Tibial nerve (tissue), 4 donors: Measurements from ENCODE around the gene TMPRSS7. TPM values are rescaled to one million over a fixed set of nuclear protein-coding genes. Genes with fewer than 3 reads are reported as not detected.

ENCODE experiments used
- DNase-seq, 2 donors: peaks; one replicate each; pipeline ENCODE4 v3.0.0-alpha.2; 2019; ENCODE audit warnings: low spot score in 2 of 2
- H3K27ac ChIP-seq, 4 donors: fragments of 200-600 bp; sonication (generic) in 3 of 4; one replicate each; pipeline ENCODE4 v1.5.1; 2017 to 2019; ENCODE audit warnings: mild to moderate bottlenecking in 1 of 4
- H3K27me3 ChIP-seq, 2 donors: fragments of 200-600 bp; sonication (generic) in 1 of 2; one replicate each; pipeline versions ENCODE4 v1.5.1 to v1.6.0; 2017 to 2019
- H3K36me3 ChIP-seq, 3 donors: fragments of 200-600 bp; sonication (generic); one replicate each; pipeline ENCODE4 v1.5.1; 2018 to 2019
- H3K4me1 ChIP-seq, 4 donors: fragments of 200-600 bp; sonication (generic) in 3 of 4; one replicate each; pipeline ENCODE4 v1.5.1; 2017 to 2019
- H3K4me3 ChIP-seq, 4 donors: fragments of 200-600 bp; sonication (generic) in 3 of 4; one replicate each; pipeline ENCODE4 v1.5.1; 2017 to 2019; ENCODE audit warnings: mild to moderate bottlenecking in 1 of 4, moderate library complexity in 1 of 4
- H3K9me3 ChIP-seq, 4 donors: fragments of 200-600 bp; sonication (generic) in 3 of 4; one replicate each; pipeline ENCODE4 v1.5.1; 2017 to 2019
- EP300 ChIP-seq, 2 donors: sonication (generic); formaldehyde crosslinking; IDR thresholded peaks; one replicate each; pipeline ENCODE4 v1.6.1; 2017; ENCODE audit warnings: antibody characterized with exemption in 2 of 2, mild to moderate bottlenecking in 1 of 2
- POLR2A ChIP-seq, 2 donors: fragments of 450-650 bp; IDR thresholded peaks; one replicate each; pipeline ENCODE4 v1.6.1; 2017; ENCODE audit warnings: antibody characterized with exemption in 2 of 2, mild to moderate bottlenecking in 2 of 2, moderate library complexity in 2 of 2
- WGBS, 2 donors: methylation state at CpG; one replicate each; pipeline ENCODE4 v1.1.5; 2018; 5-methylcytosine and 5-hydroxymethylcytosine counted together
- total RNA-seq, 4 donors: library from RNA; depleted of rRNA; stranded (reverse); fragments of >200 nt; gene quantifications; one replicate each; pipeline ENCODE4 v1.1.0, GENCODE V29; 2016
- TF ChIP-seq, protein P1 (sequence below), 5 experiments: fragments of 200-600 bp in 3 of 5; fragments of 450-650 bp in 2 of 5; sonication (generic) in 3 of 5; IDR thresholded peaks; one replicate each; pipeline ENCODE4 v1.5.1; 2016 to 2019; ENCODE audit warnings: antibody characterized with exemption in 5 of 5, mild to moderate bottlenecking in 3 of 5, moderate library complexity in 2 of 5

TMPRSS7 gene, protein sequence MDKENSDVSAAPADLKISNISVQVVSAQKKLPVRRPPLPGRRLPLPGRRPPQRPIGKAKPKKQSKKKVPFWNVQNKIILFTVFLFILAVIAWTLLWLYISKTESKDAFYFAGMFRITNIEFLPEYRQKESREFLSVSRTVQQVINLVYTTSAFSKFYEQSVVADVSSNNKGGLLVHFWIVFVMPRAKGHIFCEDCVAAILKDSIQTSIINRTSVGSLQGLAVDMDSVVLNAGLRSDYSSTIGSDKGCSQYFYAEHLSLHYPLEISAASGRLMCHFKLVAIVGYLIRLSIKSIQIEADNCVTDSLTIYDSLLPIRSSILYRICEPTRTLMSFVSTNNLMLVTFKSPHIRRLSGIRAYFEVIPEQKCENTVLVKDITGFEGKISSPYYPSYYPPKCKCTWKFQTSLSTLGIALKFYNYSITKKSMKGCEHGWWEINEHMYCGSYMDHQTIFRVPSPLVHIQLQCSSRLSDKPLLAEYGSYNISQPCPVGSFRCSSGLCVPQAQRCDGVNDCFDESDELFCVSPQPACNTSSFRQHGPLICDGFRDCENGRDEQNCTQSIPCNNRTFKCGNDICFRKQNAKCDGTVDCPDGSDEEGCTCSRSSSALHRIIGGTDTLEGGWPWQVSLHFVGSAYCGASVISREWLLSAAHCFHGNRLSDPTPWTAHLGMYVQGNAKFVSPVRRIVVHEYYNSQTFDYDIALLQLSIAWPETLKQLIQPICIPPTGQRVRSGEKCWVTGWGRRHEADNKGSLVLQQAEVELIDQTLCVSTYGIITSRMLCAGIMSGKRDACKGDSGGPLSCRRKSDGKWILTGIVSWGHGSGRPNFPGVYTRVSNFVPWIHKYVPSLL
- total RNA-seq: not detected

DNA sequence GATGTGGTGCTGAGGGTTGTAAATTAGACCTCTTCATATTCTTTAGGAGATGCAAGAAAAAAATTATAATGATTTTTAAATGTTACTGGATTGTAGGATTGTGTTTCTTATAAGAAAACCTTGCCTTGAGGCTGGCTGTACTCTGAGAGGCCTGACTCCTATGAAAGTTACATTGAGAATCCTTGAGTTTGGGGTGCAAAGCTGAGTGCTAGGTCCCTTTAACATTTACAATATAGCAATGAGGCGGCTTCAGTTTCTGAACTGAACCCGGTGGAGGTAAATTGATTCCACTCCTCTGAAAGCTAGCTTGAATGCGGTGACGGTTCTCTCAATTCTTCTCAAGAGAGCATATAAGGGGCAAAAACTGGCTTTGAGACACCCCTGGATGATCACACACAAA lies at the start of gene TMPRSS7:
TMPRSS7 (plus strand) TSS at position 301 of the 400 bp plus-strand sequence. CDS start 110 bp downstream, outside the sequence.
- WGBS, 2 donors: 91 to 98% methylated on average over 4 of the region's 4 CpGs

DNA sequence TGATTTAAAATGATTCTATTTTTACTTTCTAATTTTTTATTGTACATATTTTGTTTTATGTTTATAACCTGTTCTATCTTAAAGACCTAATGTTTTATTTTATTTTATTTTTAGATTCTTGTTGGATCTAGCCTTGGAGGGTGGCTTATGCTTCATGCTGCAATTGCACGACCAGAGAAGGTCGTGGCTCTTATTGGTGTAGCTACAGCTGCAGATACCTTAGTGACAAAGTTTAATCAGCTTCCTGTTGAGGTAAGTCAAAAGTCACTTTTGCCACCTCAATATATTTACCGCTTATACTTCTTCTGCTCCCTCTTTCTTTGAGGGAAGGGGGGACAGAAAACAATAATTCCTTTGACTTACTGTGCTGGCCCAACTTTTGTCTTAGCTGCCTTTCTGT lies 47.7 kb upstream of the TMPRSS7 start:
- 61 to 75% methylated on average over 3 of the region's 3 CpGs for WGBS, 2 donors
- TF ChIP-seq EP300 (IDR thresholded peaks at IDR 0.05): no peak
- TF ChIP-seq POLR2A (IDR thresholded peaks at IDR 0.05): no peak
- TF ChIP-seq, protein P1, sequence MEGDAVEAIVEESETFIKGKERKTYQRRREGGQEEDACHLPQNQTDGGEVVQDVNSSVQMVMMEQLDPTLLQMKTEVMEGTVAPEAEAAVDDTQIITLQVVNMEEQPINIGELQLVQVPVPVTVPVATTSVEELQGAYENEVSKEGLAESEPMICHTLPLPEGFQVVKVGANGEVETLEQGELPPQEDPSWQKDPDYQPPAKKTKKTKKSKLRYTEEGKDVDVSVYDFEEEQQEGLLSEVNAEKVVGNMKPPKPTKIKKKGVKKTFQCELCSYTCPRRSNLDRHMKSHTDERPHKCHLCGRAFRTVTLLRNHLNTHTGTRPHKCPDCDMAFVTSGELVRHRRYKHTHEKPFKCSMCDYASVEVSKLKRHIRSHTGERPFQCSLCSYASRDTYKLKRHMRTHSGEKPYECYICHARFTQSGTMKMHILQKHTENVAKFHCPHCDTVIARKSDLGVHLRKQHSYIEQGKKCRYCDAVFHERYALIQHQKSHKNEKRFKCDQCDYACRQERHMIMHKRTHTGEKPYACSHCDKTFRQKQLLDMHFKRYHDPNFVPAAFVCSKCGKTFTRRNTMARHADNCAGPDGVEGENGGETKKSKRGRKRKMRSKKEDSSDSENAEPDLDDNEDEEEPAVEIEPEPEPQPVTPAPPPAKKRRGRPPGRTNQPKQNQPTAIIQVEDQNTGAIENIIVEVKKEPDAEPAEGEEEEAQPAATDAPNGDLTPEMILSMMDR (IDR thresholded peaks at IDR 0.05): no peak
- no peak overlapping the region for H3K27ac ChIP-seq
- no peaks in the 10 kb centered on the region for H3K27me3 ChIP-seq
- peaks cover 0 to 46% (median 0%) of the 10 kb centered on the region in 3 donors for H3K36me3 ChIP-seq
- peaks cover 0 to 33% (median 2%) of the 10 kb centered on the region in 4 donors for H3K4me1 ChIP-seq
- no peak for DNase-seq
- H3K9me3 ChIP-seq: no peaks in the 10 kb centered on the region
- no peak overlapping the region for H3K4me3 ChIP-seq

More for the DNA sequence above, at the start of gene TMPRSS7:
- Histone ChIP-seq H3K9me3 (no peaks in the 10 kb centered on the region), H3K27ac (no peak within 1 kb of the TSS), H3K4me3 (no peak within 1 kb of the TSS), H3K4me1 (no peaks in the 10 kb centered on the region), H3K36me3 (no peaks in the 10 kb centered on the region), H3K27me3 (no peaks in the 10 kb centered on the region)
- TF ChIP-seq, protein P1 (IDR thresholded peaks at IDR 0.05): no peak
- TF ChIP-seq POLR2A (IDR thresholded peaks at IDR 0.05) (no peak), EP300 (IDR thresholded peaks at IDR 0.05) (no peak)
- no peak for DNase-seq

DNA sequence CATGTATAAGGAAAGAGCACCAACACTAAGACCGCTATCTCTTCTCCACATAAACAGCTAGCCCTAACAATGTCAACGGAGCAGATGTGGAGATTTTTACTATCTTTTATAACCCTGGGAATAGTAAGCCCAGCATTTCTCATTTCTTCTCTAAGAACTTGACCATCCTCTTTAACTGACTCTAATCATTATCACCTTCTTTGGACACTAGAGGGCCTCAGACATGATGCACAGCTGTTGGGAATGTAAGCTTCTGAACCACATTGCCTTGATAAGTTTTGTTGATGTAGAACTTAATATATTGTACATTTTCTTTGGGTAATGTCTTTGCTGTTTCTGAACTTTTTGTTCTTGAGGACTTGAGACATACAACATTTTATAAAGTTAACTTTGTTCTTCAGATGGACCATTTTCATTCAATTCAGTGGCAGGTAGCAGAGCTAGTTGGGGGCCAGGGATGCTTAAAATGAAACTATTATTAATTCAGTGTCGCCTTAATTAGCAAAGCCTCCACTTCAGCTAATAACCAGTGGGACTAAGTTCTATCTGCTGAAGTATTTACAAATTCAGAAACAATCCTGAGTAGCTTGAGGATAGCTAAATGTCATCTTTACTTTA lies 45.4 kb upstream of the TMPRSS7 start:
- H3K4me3 ChIP-seq: no peak overlapping the region
- WGBS, 2 donors: 51 to 56% methylated on average over 3 of the region's 3 CpGs
- TF ChIP-seq POLR2A (IDR thresholded peaks at IDR 0.05) (no peak), EP300 (IDR thresholded peaks at IDR 0.05) (no peak)
- TF ChIP-seq, protein P1 (IDR thresholded peaks at IDR 0.05): peak; percentile 46 to 70 (median 55)

DNA sequence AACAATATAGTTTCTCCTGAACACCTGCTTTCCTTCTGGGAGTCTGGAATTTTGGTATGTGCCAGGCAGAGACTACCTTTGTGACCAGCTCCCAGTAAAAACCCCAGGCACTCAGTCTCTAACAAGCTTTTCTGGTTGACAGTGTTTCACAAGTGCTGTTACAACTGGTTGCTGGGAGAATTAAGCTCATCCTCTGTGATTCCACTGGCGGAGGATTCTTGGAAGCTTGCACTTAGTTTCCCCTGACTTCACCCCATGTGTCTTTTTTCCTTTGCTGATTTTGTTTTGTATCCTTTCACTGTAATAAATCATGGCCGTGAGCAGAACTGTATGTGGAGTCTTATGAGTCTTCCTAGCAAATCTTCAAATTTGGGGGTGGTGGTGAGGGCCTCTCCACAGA lies 41.5 kb upstream of the TMPRSS7 start:
- TF ChIP-seq POLR2A (IDR thresholded peaks at IDR 0.05): no peak
- TF ChIP-seq, protein P1 (IDR thresholded peaks at IDR 0.05): no peak
- TF ChIP-seq EP300 (IDR thresholded peaks at IDR 0.05): no peak
- Histone ChIP-seq H3K4me1 (peaks cover 0 to 15% (median 0%) of the 10 kb centered on the region in 4 donors), H3K4me3 (no peak overlapping the region), H3K27me3 (no peaks in the 10 kb centered on the region), H3K9me3 (no peaks in the 10 kb centered on the region), H3K27ac (no peak overlapping the region), H3K36me3 (peaks cover 0 to 33% (median 0%) of the 10 kb centered on the region in 3 donors)
- WGBS, 2 donors: 60 to 86% methylated on average over 2 of the region's 2 CpGs
- DNase-seq: no peak

More for the DNA sequence above, 45.4 kb upstream of the TMPRSS7 start:
- H3K36me3 ChIP-seq: peaks cover 0 to 60% (median 0%) of the 10 kb centered on the region in 3 donors
- no peaks in the 10 kb centered on the region for H3K27me3 ChIP-seq
- H3K27ac ChIP-seq: no peak overlapping the region
- no peak for DNase-seq
- H3K9me3 ChIP-seq: no peaks in the 10 kb centered on the region
- H3K4me1 ChIP-seq: peaks cover 0 to 19% (median 0%) of the 10 kb centered on the region in 4 donors
